GM10266 (cell line): ENCODE results near the gene TXNDC5.

Source experiments
- DNase-seq: peaks from one replicate; pipeline ENCODE4 v3.0.0; 2012; ENCODE audit errors: extremely low spot score
- TF ChIP-seq, protein P1 (sequence below): IDR thresholded peaks from 2 replicates; pipeline ENCODE4 v1.5.1; 2012; ENCODE audit warnings: mild to moderate bottlenecking, low read depth; ENCODE audit not compliant: control insufficient read depth, insufficient read depth; ENCODE audit errors: missing control alignments

TXNDC5 gene

DNA sequence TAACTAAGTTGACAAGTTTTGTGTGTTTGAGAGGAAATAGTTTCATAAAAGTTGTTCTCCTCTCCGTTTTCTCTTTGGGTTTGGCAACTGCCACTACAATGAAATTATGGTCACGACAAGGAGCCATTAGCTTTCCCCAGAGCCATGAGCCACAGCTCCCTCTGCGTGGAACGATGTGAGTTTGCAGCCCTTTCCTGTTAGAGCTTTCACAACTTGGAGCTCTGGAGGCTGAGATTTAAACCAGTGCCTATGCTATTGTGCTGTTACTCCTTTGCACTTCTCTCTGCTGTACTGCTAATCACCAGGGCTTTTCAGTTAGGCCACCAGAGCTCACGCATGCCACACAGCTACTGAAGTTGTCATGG, 29.3 kb upstream of the TXNDC5 start:
- no peak for DNase-seq
- TF ChIP-seq, protein P1, sequence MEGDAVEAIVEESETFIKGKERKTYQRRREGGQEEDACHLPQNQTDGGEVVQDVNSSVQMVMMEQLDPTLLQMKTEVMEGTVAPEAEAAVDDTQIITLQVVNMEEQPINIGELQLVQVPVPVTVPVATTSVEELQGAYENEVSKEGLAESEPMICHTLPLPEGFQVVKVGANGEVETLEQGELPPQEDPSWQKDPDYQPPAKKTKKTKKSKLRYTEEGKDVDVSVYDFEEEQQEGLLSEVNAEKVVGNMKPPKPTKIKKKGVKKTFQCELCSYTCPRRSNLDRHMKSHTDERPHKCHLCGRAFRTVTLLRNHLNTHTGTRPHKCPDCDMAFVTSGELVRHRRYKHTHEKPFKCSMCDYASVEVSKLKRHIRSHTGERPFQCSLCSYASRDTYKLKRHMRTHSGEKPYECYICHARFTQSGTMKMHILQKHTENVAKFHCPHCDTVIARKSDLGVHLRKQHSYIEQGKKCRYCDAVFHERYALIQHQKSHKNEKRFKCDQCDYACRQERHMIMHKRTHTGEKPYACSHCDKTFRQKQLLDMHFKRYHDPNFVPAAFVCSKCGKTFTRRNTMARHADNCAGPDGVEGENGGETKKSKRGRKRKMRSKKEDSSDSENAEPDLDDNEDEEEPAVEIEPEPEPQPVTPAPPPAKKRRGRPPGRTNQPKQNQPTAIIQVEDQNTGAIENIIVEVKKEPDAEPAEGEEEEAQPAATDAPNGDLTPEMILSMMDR = no peak

DNA sequence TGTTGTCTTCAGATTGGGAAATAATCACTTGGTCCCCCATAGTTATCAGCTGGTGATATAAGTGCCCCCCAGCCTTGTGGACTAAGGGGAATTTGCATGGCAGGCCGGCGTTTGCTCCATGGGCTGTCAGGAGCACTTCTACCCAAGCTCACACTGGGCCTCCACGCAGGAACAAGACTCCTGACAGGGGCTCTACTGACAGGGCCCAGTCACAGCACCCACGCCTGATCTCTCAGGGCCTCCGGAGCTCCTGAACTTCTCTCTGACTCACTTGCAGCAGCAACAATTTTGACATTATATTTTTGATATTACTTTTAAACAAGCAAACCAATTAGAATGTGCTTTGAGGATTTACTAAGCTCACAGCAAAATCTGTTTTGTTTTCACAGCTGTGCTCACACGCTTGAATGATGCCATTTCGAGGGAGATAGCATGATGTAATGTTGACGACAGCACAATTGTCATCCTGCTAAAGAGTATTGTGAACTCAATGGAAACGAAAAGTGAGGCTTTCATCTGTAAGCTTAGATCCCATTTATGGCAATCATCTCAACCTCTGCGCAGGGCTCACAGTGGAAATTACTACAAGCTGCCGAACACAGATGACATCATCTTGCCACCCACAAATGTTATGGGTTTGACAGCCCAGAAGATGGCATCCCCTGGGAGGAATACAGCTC, 28.7 kb upstream of the TXNDC5 start:
- DNase-seq = no peak
- TF ChIP-seq, protein P1 = no peak

DNA sequence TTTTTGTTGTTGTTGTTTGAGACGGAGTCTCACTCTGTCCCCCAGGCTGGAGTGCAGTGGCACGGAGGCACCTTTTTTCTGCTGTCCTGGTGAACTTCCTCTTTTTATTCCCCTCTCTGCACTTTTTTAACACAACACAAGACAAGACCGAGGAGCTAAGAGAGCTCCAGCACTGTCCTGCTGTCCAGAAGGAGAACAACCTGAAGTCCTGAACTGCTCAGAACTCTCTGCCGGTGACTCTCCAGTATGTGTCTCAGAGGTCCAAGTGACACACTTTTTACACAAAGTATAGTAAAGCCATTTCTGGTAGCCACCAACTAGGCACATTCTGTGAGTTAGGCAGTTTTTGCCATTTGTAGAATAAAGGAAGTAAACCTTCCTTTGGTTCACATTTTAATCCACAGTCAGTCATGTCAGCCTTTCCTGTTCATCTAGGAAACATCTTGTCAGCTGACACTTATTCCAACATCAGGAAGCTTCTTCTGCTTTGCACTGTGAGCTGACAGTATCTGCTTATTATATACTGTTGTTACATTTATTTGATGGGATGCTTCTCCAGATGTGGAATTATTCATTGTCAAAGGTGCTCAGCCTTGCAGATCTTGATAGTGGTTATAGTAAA, 28.1 kb upstream of the TXNDC5 start:
- DNase-seq = no peak
- TF ChIP-seq, protein P1 = no peak

DNA sequence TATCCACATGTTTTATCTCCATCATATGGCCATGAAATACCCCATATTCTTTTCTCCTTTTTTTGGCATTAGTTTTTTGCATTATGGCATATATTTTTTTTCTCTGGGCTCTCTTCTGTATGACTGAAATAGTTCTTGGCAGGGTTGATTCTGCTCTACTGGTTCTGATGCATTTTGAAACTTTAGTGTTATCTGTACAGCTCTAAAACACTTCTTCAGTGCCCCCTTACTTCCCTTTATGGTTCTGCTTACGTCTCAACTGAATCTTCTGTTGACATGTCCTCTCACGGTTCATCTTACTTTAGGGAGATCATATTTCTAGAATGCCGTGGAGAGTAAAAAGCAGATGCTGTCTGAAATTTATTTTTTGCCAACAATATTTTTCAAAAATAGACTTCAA, 23.2 kb upstream of the TXNDC5 start:
- TF ChIP-seq, protein P1 = no peak
- DNase-seq = peak; percentile 54

DNA sequence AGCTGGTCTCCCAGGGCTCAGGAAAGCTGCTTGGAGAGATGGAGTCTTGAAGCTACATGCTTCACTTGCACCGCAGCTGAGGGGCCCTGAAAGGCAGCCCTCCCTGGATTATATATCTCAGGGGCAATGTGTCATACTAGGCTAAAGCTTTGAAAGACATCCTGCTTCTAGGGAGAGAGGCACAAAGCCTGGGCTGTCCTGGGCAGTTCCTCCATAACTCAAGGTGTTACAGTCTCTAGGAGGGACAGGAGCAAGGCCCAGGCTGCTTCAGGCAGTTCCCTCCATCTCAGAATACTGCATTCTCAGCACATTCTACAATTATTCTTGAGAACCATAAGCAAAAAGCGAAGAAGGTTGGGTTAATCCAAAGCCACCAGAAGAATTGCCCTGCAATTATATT, 22.0 kb upstream of the TXNDC5 start:
- no peak for DNase-seq
- TF ChIP-seq, protein P1 = no peak

DNA sequence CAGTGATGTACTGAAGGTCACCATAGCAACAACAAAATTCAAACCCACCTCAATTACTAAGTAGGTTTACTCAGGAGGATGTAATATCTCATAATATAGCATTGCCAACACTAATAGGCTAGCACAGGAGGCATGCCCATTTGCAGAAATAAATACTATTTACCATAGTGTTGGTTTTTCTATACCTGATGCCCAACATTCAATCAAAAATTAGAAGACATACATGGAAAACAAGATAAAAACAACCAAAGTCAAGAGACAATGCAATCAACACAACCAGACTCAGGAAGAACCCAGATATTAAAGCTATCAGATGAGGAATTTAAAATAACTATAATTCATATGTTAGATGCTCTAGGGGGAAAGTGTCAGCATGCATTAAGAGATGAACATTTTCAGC, 14.3 kb upstream of the TXNDC5 start:
- TF ChIP-seq, protein P1 = no peak
- no peak for DNase-seq

DNA sequence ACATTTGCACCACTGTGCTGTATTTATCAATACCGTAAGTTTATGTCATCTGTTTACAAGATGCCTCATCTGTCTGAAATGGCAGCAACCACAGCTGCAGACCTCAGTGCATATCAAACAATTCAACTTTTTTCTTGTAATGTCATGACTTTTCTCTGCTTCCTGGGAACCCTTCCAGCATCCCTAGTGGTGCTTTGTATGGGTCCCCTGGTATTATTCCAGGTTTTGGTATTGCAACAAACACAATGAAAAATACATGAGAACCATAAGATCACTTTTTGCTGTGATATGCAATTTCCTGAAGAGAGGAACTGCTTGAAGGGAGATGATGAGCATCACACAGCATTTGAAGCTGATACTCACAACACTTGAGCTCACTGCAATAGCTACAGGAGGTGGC, 12.0 kb upstream of the TXNDC5 start:
- no peak for DNase-seq

More for the DNA sequence above, 12.0 kb upstream of the TXNDC5 start:
- TF ChIP-seq, protein P1 = no peak
